GM13977 (cell line): ENCODE results near the gene TFF1.

Experiments
- DNase-seq: peaks from one replicate; pipeline ENCODE4 v3.0.0; 2012; ENCODE audit warnings: low spot score
- in situ Hi-C: fragments of 300-500 bp; cut with MboI; formaldehyde crosslinking; loops from one replicate; pipeline ENCODE4 v1.12.0; 2022; ENCODE audit warnings: low sequenced_read_pairs, low pct_unique_long_range_greater_than_20kb, mixed read lengths, inconsistent platforms; ENCODE audit not compliant: unreplicated experiment
- TF ChIP-seq, protein P1 (sequence below): IDR thresholded peaks from 2 replicates; pipeline ENCODE4 v1.5.1; 2012; ENCODE audit warnings: mild to moderate bottlenecking, control low read depth; ENCODE audit not compliant: insufficient read depth; ENCODE audit errors: extremely low read depth, missing control alignments

TFF1 gene

DNA sequence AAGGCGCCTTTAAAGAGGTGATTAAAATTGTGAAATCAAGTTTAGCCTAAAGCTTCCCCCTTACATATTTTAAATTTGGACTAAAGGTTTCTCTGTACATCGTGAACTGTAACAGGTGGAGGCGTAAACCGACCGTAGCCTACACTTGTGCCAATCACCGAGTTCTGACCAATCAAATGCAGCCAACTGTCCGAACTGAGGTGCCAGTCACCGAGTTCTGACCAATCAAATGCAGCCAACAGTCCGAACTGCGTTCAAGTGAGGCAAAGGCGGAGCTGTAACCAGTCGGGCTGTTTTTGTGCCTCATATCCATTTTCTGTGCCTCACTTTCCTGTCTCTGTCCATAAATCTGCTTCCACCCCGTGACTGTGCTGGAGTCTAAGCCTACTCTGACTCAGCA lies 7.4 kb downstream of the TFF1 start:
- in situ Hi-C loops: no loop called here
- no peak for DNase-seq
- TF ChIP-seq, protein P1, sequence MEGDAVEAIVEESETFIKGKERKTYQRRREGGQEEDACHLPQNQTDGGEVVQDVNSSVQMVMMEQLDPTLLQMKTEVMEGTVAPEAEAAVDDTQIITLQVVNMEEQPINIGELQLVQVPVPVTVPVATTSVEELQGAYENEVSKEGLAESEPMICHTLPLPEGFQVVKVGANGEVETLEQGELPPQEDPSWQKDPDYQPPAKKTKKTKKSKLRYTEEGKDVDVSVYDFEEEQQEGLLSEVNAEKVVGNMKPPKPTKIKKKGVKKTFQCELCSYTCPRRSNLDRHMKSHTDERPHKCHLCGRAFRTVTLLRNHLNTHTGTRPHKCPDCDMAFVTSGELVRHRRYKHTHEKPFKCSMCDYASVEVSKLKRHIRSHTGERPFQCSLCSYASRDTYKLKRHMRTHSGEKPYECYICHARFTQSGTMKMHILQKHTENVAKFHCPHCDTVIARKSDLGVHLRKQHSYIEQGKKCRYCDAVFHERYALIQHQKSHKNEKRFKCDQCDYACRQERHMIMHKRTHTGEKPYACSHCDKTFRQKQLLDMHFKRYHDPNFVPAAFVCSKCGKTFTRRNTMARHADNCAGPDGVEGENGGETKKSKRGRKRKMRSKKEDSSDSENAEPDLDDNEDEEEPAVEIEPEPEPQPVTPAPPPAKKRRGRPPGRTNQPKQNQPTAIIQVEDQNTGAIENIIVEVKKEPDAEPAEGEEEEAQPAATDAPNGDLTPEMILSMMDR: no peak

- DNase-seq: no peak
- in situ Hi-C loops: no loop called here
- TF ChIP-seq, protein P1: no peak
Measured at GRCh38 chr21:42358261-42358660, 8.1 kb downstream of the TFF1 start.

DNA sequence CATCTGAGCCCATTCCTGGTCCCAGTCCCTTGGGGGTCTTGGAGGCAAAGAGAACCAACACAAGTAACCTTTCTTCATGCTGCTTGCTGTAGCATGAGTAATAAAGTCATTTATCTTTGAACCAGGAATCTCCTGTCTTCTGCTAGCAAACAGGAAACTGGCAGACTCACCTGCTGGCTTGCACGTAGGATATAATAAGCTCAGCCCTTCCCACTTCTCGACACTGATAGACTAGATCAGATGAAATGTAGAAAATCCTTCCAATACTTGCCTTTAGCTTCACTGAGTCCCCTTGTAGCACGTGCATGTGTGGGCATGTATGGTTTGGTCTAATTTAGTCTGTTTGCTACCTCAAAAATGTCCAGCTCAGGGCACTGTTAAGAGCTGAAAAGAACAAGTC lies 9.0 kb downstream of the TFF1 start:
- in situ Hi-C loops: no loop called here
- no peak for DNase-seq
- TF ChIP-seq, protein P1: no peak

DNA sequence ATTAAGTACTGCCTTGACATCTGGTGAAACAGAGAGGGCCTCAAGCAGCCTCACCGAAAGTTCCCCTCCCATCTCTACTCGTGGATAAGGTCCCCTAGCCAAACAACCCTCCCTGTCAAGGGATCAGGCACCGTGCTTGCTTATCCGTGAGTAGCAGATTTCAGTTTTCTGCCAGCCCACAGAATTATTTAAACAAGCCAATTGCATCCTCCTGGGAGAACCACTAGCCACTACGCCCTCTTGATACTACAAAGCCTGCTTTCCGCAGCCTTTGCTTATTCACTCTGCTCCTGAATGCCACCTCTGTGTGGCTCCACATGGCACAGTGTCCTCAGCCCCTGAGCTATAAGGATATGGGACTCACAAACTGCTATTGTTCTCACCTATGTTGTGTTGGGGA lies 9.7 kb downstream of the TFF1 start:
- TF ChIP-seq, protein P1: no peak
- in situ Hi-C loops: no loop called here

GRCh38 chr21:42356046-42356445 lies 10.3 kb downstream of the TFF1 start:
- TF ChIP-seq, protein P1: no peak
- DNase-seq: no peak
- in situ Hi-C loops: no loop called here

More for the DNA sequence above, 9.7 kb downstream of the TFF1 start:
- DNase-seq: no peak

- DNase-seq: no peak
- TF ChIP-seq, protein P1: no peak
- in situ Hi-C loops: no loop called here
Measured at GRCh38 chr21:42353623-42354022, 12.7 kb downstream of the TFF1 start.

- no peak for DNase-seq
- in situ Hi-C loops: no loop called here
- TF ChIP-seq, protein P1: no peak
Measured at GRCh38 chr21:42352441-42353095, 13.8 kb downstream of the TFF1 start.
